Stimulated activated CD4-positive, alpha-beta T cell treated with anti-CD3 and anti-CD28 coated beads, Interleukin-15, amount 100 ng/mL, for 24 hours (primary cell): Measurements from ENCODE around the gene ANKRD53.

Experiments used
- DNase-seq: peaks from one replicate; pipeline ENCODE4 v3.0.0-alpha.2; 2020

The ANKRD53 gene

GRCh38 chr2:70978341-70979179 lies at the start of gene ANKRD53:
Gene ANKRD53 (plus strand): TSS chr2:70978630. CDS start chr2:70978646, 16 bp downstream.
- peak; percentile 28 for DNase-seq

- no peak for DNase-seq
These were observed 47.8 kb upstream of the ANKRD53 start for GRCh38 chr2:70930371-70931329.

- DNase-seq: no peak
These were observed 46.9 kb upstream of the ANKRD53 start for GRCh38 chr2:70931376-70932000.

GRCh38 chr2:70932631-70933230 lies 45.7 kb upstream of the ANKRD53 start:
- DNase-seq: no peak

GRCh38 chr2:70934981-70935380 lies 43.4 kb upstream of the ANKRD53 start:
- DNase-seq: no peak

- no peak for DNase-seq
These were observed 42.8 kb upstream of the ANKRD53 start, which contains the start of gene ATP6V1B1 for GRCh38 chr2:70935468-70936164. Gene ATP6V1B1 (plus strand): TSS chr2:70935900. CDS start chr2:70935955, 55 bp downstream.

GRCh38 chr2:70936165-70936978 lies 42.1 kb upstream of the ANKRD53 start:
- no peak for DNase-seq

GRCh38 chr2:70936979-70937811 lies 41.2 kb upstream of the ANKRD53 start:
- DNase-seq: no peak

- no peak for DNase-seq
These were observed 40.4 kb upstream of the ANKRD53 start for GRCh38 chr2:70937866-70938585.

GRCh38 chr2:70938586-70938950 lies 39.9 kb upstream of the ANKRD53 start:
- no peak for DNase-seq

GRCh38 chr2:70939001-70939838 lies 39.2 kb upstream of the ANKRD53 start:
- DNase-seq: no peak

GRCh38 chr2:70939839-70940580 lies 38.4 kb upstream of the ANKRD53 start:
- DNase-seq: no peak

GRCh38 chr2:70941186-70941585 lies 37.2 kb upstream of the ANKRD53 start:
- DNase-seq: no peak

GRCh38 chr2:70941701-70942100 lies 36.7 kb upstream of the ANKRD53 start:
- no peak for DNase-seq

- no peak for DNase-seq
These were observed 35.8 kb upstream of the ANKRD53 start for GRCh38 chr2:70942396-70943204.

GRCh38 chr2:70943205-70943871 lies 35.1 kb upstream of the ANKRD53 start:
- no peak for DNase-seq
